ENCODE data around the gene UBASH3A.

Gene UBASH3A

GRCh38 chr21:42495027-42495426, 91.3 kb downstream of the UBASH3A start:
- no peak overlapping the region for H3K4me3 ChIP-seq (replicated peaks; ENCODE audit: low read depth, low read length)
- no peak for DNase-seq (ENCODE audit: low read depth)
- TF ChIP-seq CTCF (IDR thresholded peaks at IDR 0.05; ENCODE audit: low read length, missing control alignments): no peak

GRCh38 chr21:42495765-42496119, 92.0 kb downstream of the UBASH3A start:
- peak; percentile 27 for DNase-seq (ENCODE audit: low read depth)
- no peak for TF ChIP-seq CTCF (IDR thresholded peaks at IDR 0.05; ENCODE audit: low read length, missing control alignments)
- H3K4me3 ChIP-seq (replicated peaks; ENCODE audit: low read depth, low read length): peak overlapping the region; percentile 72

- no peak for TF ChIP-seq CTCF (IDR thresholded peaks at IDR 0.05; ENCODE audit: low read length, missing control alignments)
- peak; percentile 98 for DNase-seq (ENCODE audit: low read depth)
Measured at GRCh38 chr21:42496120-42496838, 92.6 kb downstream of the UBASH3A start, which contains the start of gene RSPH1. TSS of gene RSPH1 (minus strand) at chr21:42496224. CDS start at chr21:42496186, 38 bp downstream.

GRCh38 chr21:42496839-42497202, 93.1 kb downstream of the UBASH3A start:
- H3K4me3 ChIP-seq (replicated peaks; ENCODE audit: low read depth, low read length): peak overlapping the region; percentile 72
- no peak for TF ChIP-seq CTCF (IDR thresholded peaks at IDR 0.05; ENCODE audit: low read length, missing control alignments)
- DNase-seq (ENCODE audit: low read depth): no peak

More at GRCh38 chr21:42496120-42496838, 92.6 kb downstream of the UBASH3A start, which contains the start of gene RSPH1:
- H3K4me3 ChIP-seq (replicated peaks; ENCODE audit: low read depth, low read length): peak within 1 kb of the TSS; percentile 72

Data from fibroblast of pulmonary artery (primary cell).